ENCODE data around the gene PACRGL.

Gene PACRGL

DNA sequence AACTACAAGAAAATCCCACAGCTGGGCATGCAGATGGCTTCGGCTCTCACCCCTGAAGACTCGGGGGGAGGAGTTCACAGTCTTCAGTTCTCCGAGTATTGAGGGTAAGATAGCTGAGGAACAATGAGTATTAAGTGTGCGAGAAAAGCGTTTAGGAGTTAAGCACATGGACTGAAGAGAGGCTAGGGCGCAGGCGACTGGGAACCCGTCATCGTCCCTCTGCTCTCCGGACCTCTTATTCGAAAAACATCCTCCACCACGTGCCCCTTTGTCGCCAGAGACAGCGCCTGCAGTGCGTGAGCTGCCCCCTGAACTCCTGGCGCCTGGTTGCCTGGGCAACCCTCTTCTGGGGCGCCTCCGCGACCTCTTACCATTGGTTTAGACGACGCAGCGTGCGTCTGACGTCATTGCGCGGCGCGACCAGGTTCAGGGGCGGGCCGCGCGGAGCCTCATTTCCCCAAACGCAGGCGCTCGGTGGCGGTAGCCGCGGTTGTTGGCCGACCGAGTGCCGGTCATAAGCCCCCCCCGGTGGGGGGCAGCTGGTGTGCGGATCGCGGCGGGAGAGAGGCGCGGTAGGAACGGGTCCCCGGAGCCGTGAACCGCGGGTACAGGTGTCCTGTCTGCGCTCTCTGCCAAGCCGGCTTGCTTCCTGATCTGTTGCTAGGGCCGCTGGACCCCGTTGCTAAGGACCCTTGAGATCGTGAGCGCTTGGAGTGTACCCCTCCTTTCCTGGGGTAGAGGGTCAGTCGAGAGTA, at the start of gene PACRGL:
TSS of gene PACRGL (plus strand) at position 452 of the 755 bp plus-strand sequence. CDS start 4,024 bp downstream, outside the sequence.
- DNase-seq, result peak; percentile 42

DNA sequence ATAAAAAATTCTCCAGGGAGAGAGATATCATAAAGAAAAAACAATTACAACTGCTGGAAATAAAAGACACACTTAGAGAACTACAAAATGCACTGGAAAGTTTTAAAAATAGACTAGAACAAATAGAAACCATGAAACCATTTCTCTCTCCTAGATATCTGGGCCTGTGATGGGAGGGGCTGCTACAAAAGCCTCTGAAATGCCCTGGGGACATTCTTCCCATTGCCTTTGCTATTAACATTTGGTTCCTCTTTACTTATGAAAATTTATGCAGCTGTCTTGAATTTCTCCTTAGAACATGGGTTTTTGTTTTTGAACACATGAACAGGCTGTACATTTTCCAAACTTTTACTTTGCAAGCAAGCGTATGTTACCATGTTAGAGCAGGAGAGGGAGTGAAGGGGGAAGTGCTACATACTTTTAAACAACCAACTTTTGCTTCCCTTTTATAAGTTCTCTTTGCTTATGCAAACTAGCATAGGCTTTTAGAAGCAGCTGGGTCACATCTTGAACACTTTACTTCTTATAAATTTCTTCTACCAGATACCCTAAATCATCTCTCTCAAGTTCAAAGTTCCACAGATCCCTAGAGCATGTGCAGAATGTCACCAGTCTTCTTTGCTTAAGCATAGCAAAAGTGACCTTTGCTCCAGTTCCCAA, 47.9 kb upstream of the PACRGL start:
- no peak for DNase-seq

DNA sequence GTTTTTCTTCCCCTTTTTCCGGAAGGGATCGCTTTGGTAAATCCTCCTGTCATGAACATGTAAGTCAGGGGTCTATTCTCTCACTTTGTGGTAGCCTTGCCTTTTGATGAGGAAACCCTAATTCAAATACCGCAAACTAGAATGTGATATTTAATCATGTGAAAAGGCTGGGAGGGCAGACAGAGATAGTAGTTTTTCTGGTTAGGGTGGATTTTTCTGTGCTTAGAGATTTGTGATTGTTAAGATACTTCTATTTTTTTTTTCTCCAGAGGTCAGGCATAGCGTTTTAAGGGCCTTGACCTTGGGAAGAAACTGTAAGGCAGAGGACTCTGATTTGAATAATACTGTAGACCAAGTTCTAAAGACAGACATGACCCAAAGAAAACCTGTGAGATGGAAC, 41.8 kb upstream of the PACRGL start:
- no peak for DNase-seq

DNA sequence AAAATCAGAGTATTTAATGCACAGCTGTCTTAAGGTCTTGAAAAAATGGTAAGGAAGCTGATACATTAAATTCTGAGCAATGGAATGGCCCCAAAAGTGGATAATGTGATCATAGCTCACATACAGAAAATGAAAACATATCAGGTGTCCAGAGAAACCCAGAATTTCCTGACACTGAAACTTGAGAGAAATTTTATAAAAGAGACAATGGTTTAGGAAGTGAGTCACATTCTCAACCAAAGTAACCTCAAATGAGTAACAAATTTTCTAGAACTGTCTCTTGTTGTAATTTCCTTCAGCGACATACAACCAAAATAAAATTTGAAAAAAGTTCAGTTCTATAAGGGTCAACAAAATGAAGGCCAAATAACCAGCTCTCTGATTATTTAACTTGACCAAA, 37.4 kb upstream of the PACRGL start:
- DNase-seq, result no peak

DNA sequence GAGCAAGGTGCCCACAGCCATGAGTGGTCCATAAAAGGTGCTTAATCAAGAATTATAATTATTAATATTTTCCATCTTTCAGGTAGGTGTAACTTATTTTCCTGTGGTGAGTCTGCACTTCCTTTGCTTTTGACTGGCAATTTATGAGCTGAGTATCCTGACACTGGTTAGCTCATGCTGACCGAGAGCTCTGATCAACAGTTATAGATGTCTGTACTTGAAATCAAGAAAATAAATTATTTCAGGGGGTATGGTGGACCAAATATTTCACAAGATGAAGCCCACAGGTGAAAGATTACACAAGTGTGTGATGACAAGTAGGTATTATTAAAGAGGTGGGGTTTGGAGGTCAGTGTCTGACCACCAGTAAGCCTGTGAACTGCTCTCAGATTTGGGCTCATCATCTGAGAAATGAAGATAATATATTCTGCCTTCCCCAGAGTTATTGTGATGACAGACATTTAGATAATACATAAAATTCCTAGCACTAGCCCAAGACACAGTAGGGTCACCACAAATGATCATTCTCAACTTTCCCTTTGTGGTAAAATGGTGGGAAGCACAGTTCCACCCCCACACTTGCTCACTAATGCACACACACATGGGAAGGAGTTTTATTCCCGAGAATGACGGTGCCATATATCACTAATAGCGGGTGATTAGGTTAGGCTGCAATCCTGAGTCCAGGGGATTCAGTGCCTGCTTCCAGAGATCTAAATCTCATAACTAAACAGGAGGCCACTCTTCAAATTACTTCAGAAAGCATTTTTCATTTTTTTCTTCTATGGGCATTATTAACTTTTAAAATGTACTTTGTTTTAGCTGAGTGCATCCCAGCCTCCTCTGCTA, 34.0 kb upstream of the PACRGL start:
- no peak for DNase-seq

- DNase-seq, result no peak
These were observed 28.0 kb upstream of the PACRGL start for GRCh38 chr4:20672262-20672661.

DNA sequence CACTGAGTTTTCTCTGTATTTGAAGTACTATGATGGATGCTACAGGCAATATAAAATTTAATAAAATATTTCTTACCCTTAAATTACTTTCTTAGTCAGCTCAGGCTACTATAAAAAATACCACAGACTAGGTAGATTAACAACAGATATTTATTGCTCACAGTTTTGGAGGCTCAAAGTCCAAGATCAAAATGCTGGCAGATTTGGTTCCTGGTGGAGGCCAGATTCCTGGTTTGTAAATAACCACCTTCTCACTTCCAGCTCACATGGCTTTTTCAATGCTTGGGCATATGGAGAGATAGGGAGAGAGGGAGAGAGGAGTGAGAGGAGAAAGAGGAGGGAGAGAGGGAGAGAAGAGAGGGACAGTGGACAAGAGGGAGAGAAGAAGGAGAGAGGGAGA, 24.5 kb upstream of the PACRGL start:
- DNase-seq, result no peak

DNA sequence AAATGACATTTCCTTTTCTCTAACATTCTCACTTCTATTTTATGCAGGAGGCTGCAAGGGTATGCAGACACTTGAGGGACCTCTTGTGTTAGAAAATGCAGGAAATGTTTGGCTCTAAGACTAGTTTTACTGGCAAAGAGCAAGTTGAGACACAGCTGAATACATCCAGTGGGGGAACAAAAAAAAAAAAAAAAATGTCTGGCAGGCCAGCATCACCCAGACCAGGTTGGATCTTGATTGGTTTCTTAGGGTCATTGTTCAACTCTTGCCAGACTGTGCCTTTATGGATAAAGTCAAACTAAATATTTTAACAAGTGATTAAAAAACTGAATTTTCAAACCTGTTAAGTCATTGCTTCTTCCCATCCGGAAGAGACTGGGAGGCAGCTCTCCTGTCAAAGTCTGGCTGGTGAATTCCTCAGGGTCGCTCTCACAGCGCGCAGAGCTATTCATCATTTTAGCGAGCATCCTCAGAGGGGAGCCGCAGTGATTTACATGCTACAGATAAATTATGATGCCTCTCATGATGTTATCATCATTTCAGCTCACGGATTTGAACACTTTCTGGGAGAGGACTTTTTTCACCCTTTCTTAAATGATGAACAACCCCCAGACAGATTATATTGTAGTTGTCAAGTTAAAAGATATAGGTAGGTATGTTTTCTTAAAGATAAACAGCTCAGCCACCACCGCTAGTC, 23.6 kb upstream of the PACRGL start:
- DNase-seq, result no peak

DNA sequence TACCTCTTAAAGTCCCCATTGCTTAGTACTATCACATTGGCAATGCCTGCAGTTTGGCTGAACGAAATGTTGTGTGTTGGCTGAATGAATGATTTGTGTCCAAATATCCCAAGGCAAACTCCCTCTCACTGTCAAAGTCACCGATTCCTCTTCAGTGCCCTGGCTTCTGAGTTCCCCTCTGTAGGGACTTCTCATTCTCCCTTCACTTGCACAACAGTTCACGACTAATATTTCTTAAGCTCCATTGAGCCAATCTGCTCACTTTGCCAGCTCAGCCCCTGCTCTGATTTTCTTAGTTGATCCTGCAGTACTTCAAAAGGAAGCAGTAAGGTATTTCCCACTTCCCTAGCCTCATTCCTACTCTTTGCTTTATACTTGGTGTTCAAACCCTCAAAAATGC, 21.9 kb upstream of the PACRGL start:
- DNase-seq, result no peak

GRCh38 chr4:20679951-20680350, 20.3 kb upstream of the PACRGL start:
- DNase-seq, result no peak

DNA sequence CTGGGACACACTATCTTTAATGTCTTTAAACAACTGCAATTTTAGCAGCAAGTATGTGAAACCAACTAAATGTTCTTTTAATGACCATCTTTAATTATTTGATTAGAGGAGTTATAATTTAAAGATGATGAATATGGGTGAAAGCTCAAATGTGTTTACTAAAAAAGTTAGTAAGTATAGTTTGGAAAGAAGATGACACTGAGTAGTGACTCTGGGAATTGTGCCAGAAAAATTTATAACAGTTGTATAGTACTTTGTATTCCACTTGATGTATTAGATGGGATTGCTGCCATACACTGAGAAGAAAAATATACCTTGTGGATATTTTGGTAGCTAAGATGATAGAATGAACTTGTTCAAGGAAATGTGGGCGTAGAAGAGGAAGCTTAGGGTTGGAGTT, 19.5 kb upstream of the PACRGL start:
- DNase-seq, result no peak

DNA sequence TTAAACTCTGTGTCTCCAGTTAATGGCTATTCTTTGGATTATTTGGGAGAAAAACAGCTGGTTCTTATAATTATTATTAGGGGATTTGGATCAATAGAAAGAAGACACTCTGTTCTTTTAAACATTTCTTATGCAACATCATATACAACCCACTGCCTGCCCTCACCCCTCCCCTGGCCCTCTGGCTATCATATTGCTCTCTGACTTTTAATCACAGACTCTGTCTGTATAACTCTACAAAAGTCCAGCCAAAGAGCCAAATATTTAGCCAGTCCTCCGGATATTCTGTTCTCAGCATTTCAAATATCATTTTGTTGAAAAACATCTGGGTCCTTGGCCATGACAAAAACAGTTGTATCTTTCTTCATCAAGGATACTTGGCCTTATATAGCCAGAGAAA, 19.0 kb upstream of the PACRGL start:
- no peak for DNase-seq

DNA sequence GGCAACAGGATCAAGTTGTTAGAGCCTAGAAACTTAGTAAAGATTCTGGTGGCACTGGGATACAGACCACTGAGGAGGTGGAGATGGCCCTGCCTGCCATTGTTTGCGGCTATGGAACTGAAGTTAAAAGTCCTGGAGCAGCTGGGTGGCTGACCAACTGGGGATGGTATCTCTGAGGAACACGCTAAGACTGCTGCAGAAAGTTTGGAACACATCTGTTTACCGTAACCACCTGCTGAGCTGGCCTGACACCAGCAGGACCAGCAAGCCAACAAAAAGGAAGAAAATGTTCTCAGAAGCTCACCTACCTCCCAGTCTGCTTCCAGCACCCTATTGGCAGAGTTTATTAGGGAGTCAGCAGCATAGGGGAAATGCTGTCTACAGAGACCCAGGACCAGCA, 17.4 kb upstream of the PACRGL start:
- no peak for DNase-seq

GRCh38 chr4:20683766-20684165, 16.5 kb upstream of the PACRGL start:
- DNase-seq, result no peak

DNA sequence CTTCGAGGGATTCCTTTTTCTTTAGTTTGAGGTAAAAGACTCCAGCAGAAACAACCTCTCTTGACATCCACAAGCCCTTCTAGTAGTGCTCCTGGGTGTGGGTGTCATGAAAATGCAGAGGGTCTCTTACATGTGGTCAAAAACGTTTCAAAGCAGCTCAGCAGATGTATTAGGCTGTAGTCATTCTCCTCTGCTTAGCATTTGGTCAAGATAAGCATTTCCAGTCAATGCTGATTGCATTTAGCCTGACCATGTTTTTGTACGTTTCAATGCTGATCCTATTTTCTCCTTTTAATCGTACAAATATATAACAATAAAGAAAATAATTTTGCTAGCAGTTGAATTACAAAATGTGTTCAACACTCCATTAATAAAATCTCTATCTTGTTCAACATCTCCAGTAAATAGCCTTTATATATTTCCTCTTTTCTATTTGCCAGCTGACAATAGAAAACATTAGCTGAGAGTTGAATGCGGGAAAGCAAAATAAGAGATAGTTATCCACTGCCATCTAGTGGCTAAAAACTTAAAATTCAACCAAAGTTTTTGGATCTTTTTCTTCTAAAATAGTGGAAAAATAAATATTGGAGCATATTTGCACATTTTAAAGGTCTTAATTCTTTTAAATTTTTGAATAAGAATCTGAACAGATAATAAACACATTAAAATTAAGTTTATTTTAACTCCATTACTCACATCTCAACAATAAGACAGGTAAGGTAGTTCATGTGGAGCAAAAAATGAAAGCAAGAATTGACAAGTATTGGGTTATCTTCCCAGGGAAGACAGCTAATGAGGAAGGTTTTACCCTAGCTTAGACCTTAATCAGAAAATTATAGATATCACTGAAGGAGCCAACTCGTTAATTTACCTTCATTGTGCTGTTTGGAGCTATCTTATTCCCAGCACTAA, 15.2 kb upstream of the PACRGL start:
- DNase-seq, result no peak

DNA sequence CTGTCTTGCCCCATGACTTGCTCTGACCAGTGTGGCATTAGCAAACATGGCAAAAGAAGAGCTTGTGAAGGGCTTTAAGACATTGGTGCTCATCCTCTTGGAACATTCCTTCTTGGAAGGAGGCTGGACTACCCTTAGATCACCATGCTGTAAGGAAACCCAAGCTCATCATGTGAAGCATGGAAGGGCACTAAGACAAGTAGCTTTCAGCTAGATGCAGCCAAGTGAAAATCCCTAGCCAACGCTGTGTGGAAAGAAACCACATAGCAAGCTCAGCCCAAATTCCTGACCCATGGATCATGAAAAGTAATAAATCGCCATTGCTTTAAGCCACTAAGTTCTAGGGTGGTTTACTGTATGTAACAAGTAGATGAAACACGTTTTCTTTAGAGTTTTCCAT, 12.4 kb upstream of the PACRGL start:
- no peak for DNase-seq

DNA sequence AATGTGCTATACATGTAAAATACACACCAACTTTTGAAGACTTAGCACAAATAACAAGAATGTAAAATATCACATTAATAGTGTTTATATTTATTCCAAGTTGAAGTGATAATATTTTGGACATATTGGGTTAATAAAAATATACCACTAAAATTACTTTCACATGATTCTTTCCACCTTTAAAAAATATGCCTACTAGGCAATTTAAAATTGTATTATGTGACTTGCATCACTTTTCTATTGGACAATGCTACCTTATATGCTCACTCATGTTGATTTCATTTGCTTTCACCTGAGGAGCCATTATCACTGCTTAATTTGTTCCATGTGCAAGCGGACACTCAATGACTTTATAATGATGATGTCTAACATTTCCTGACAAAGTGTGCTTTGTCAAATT, 3.4 kb upstream of the PACRGL start:
- no peak for DNase-seq

GRCh38 chr4:20698382-20698781, 1.9 kb upstream of the PACRGL start:
- DNase-seq, result no peak

- DNase-seq, result no peak
These were observed 1.4 kb upstream of the PACRGL start for GRCh38 chr4:20698820-20699219.

GRCh38 chr4:20711335-20711734, 11.1 kb downstream of the PACRGL start:
- DNase-seq, result no peak

GRCh38 chr4:20723019-20723418, 22.8 kb downstream of the PACRGL start:
- no peak for DNase-seq

- no peak for DNase-seq
These were observed 23.2 kb downstream of the PACRGL start for GRCh38 chr4:20723463-20723862.
